HG03558 (cell line): ENCODE results near the gene VMP1.
"Not testable (repeated sequence)": the region's sequence is repeated elsewhere in the genome, so short reads cannot be mapped to it uniquely, and the experiment has no call there.

Source experiments
- ATAC-seq: cut with Tn5 transposase; IDR thresholded peaks from one replicate; pipeline ENCODE4 v1.9.1; 2021; ENCODE audit warnings: moderate number of reproducible peaks; ENCODE audit not compliant: unreplicated experiment; ENCODE audit errors: extremely low read depth

Gene VMP1

GRCh38 chr17:59853168-59853918, 145.9 kb downstream of the VMP1 start:
- no peak for ATAC-seq

GRCh38 chr17:59853919-59854729, 146.7 kb downstream of the VMP1 start:
- not testable (repeated sequence) for ATAC-seq

GRCh38 chr17:59856859-59857794, 149.7 kb downstream of the VMP1 start:
- no peak for ATAC-seq

GRCh38 chr17:59858167-59858816, 150.8 kb downstream of the VMP1 start:
- no peak for ATAC-seq

GRCh38 chr17:59858932-59859331, 151.5 kb downstream of the VMP1 start:
- ATAC-seq = no peak

GRCh38 chr17:59859444-59860025, 152.1 kb downstream of the VMP1 start:
- no peak for ATAC-seq

- no peak for ATAC-seq
Observed at GRCh38 chr17:59863616-59864015, 156.2 kb downstream of the VMP1 start.

- no peak for ATAC-seq
Observed at GRCh38 chr17:59869941-59870218, 162.4 kb downstream of the VMP1 start.

- no peak for ATAC-seq
Observed at GRCh38 chr17:59870482-59870881, 163.0 kb downstream of the VMP1 start.

- no peak for ATAC-seq
Observed at GRCh38 chr17:59872351-59872750, 164.9 kb downstream of the VMP1 start.

GRCh38 chr17:59873414-59873813, 166.0 kb downstream of the VMP1 start:
- ATAC-seq = not testable (repeated sequence)

- no peak for ATAC-seq
Observed at GRCh38 chr17:59874376-59874775, 166.9 kb downstream of the VMP1 start.

- no peak for ATAC-seq
Observed at GRCh38 chr17:59876107-59876506, 168.7 kb downstream of the VMP1 start.

GRCh38 chr17:59877965-59878364, 170.5 kb downstream of the VMP1 start:
- no peak for ATAC-seq

- no peak for ATAC-seq
Observed at GRCh38 chr17:59878624-59879023, 171.2 kb downstream of the VMP1 start.

GRCh38 chr17:59884861-59885260, 177.4 kb downstream of the VMP1 start:
- no peak for ATAC-seq

- no peak for ATAC-seq
Observed at GRCh38 chr17:59888145-59888750, 180.8 kb downstream of the VMP1 start.

GRCh38 chr17:59890720-59891119, 183.3 kb downstream of the VMP1 start:
- no peak for ATAC-seq
